HG03025 (cell line): Measurements from ENCODE around the gene TFR2.
"Not testable (repeated sequence)": the region's sequence is repeated elsewhere in the genome, so short reads cannot be mapped to it uniquely, and the experiment has no call there.

Source experiments
- ATAC-seq: cut with Tn5 transposase; IDR thresholded peaks from one replicate; pipeline ENCODE4 v1.9.1; 2021; ENCODE audit warnings: mild to moderate bottlenecking, moderate library complexity; ENCODE audit not compliant: unreplicated experiment, low FRiP score

TFR2 gene

GRCh38 chr7:100679129-100679926 is 38.0 kb upstream of the TFR2 start:
- no peak for ATAC-seq

- ATAC-seq: no peak
Observed at GRCh38 chr7:100678291-100678984, 37.1 kb upstream of the TFR2 start.

GRCh38 chr7:100677308-100678267 is 36.2 kb upstream of the TFR2 start:
- ATAC-seq: no peak

GRCh38 chr7:100676501-100677306 is 35.4 kb upstream of the TFR2 start:
- no peak for ATAC-seq

GRCh38 chr7:100675581-100676350 is 34.4 kb upstream of the TFR2 start:
- ATAC-seq: peak; percentile 26

- no peak for ATAC-seq
Observed at GRCh38 chr7:100675105-100675451, 33.7 kb upstream of the TFR2 start.

- no peak for ATAC-seq
Observed at GRCh38 chr7:100674411-100675104, 33.2 kb upstream of the TFR2 start.

- no peak for ATAC-seq
Observed at GRCh38 chr7:100673942-100674410, 32.6 kb upstream of the TFR2 start.

- ATAC-seq: peak; percentile 64
Observed at GRCh38 chr7:100673302-100673941, 32.1 kb upstream of the TFR2 start, which contains the start of gene GNB2. GNB2 (plus strand) TSS chr7:100673740; CDS start chr7:100676266, 2,526 bp downstream.

GRCh38 chr7:100671353-100672327 is 30.3 kb upstream of the TFR2 start:
- no peak for ATAC-seq

- no peak for ATAC-seq
Observed at GRCh38 chr7:100670074-100670473, 28.7 kb upstream of the TFR2 start.

- not testable (repeated sequence) for ATAC-seq
Observed at GRCh38 chr7:100669106-100669505, 27.8 kb upstream of the TFR2 start.

- ATAC-seq: no peak
Observed at GRCh38 chr7:100668069-100668449, 26.7 kb upstream of the TFR2 start.

GRCh38 chr7:100667331-100668068 is 26.1 kb upstream of the TFR2 start:
- ATAC-seq: no peak

- no peak for ATAC-seq
Observed at GRCh38 chr7:100665168-100665726, 23.9 kb upstream of the TFR2 start.

- not testable (repeated sequence) for ATAC-seq
Observed at GRCh38 chr7:100662194-100662776, 20.9 kb upstream of the TFR2 start.
